Measurements from ENCODE around the gene TGFB3. TPM values are rescaled to one million over a fixed set of nuclear protein-coding genes. Genes with fewer than 3 reads are reported as not detected.

The TGFB3 gene
- total and polyA plus RNA-seq, 2 of the 13 experiments (the other 11 are each of a cell fraction or from before 2014, with no cell fraction given) = 1.4 to 2.5 TPM

DNA sequence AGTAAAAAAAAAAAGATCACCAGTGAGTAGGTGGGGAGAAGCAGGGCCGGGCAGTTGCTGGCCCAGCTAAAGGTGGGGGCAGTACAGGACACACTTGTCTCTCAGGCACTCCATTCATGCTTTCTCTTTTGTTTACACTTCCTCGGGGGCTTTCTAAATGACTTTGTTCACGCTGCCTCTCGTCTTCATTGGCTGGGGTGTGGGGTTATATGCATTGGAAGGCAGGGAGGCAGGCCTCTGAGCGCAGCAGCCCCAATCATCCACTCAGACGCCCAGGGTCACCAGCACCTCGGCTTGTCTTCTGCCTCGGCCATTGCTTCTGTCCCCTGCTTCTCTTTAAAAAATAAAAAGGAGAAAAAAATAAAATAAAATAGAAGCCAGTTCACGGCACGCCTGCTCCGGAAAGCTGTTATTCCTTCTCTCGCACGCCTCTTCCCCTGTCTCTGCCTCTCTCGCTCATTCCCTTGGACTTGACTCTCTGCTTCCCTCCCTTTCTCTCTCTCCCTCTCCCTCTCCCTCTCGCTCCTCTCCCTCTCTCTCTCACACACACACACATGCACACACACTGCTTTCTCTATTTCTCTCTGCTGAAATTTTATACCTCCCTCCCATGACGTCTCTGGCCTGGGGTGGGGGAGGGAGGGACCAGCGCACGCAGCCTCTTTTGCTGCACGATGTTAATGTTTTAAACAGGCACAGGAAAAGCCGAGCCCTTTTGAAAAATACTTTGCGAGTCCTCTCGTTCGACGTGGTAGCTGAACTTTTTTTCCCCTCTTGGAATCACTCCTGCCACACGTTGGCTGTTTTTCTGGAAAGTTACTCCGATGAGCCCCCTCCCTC is at the start of gene TGFB3 (continued):
- TF ChIP-seq, protein P1, sequence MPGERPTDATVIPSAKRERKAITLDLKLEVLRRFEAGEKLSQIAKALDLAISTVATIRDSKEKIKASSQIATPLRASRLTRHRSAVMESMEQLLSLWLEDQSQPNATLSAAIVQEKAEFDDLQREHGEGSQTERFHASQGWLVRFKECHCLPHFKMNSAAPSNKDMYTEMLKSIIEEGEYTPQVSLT (CRISPR knock-in tag; IDR thresholded peaks at IDR 0.05; ENCODE audit: borderline replicate concordance, low read depth) = no peak
- TF ChIP-seq DMTF1 (CRISPR knock-in tag; IDR thresholded peaks at IDR 0.05) (no peak), TBX2 (CRISPR knock-in tag; IDR thresholded peaks at IDR 0.05; ENCODE audit: borderline replicate concordance) (0 out of 2 replicates have a peak, but pooled peaks have one; percentile 38), TEAD3 (CRISPR knock-in tag; optimal IDR thresholded peaks at IDR 0.05; ENCODE audit: borderline replicate concordance) (peak; percentile 10), TCF7 (IDR thresholded peaks at IDR 0.05; ENCODE audit: low read depth) (no peak), YEATS4 (CRISPR knock-in tag; IDR thresholded peaks at IDR 0.05; ENCODE audit: borderline replicate concordance) (peak; percentile 13; the same call in 1 of the 2 replicates), ZBTB21 (CRISPR knock-in tag; IDR thresholded peaks at IDR 0.05) (no peak), ZNF142 (CRISPR knock-in tag; IDR thresholded peaks at IDR 0.05) (no peak), CEBPB (IDR thresholded peaks at IDR 0.05; ENCODE audit: borderline replicate concordance, low read depth, low read length) (no peak), THAP9 (CRISPR knock-in tag; IDR thresholded peaks at IDR 0.05; ENCODE audit: borderline replicate concordance) (no peak), TFDP1 (CRISPR knock-in tag; IDR thresholded peaks at IDR 0.05; ENCODE audit: borderline replicate concordance) (peak; percentile 14; the same call in 1 of the 2 replicates)
- TF ChIP-seq, protein P2, sequence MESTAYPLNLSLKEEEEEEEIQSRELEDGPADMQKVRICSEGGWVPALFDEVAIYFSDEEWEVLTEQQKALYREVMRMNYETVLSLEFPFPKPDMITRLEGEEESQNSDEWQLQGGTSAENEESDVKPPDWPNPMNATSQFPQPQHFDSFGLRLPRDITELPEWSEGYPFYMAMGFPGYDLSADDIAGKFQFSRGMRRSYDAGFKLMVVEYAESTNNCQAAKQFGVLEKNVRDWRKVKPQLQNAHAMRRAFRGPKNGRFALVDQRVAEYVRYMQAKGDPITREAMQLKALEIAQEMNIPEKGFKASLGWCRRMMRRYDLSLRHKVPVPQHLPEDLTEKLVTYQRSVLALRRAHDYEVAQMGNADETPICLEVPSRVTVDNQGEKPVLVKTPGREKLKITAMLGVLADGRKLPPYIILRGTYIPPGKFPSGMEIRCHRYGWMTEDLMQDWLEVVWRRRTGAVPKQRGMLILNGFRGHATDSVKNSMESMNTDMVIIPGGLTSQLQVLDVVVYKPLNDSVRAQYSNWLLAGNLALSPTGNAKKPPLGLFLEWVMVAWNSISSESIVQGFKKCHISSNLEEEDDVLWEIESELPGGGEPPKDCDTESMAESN (CRISPR knock-in tag; conservative IDR thresholded peaks at IDR 0.05) = 0 out of 2 replicates have a peak, but pooled peaks have one; percentile 9
